NT2/D1 (cell line): ENCODE measurements around the gene SAA1.

ENCODE experiments used
- YY1 ChIP-seq: IDR thresholded peaks from 2 replicates; pipeline ENCODE4 v1.6.1; 2011; ENCODE audit not compliant: insufficient read length, insufficient read depth
- ZNF274 ChIP-seq: IDR thresholded peaks from 2 replicates; pipeline ENCODE4 v1.6.1; 2011; ENCODE audit warnings: mild to moderate bottlenecking, low read depth, low read length

GRCh38 chr11:18282626-18283025, 16.6 kb downstream of the SAA1 start:
- TF ChIP-seq ZNF274: no peak
- no peak for TF ChIP-seq YY1
